NCI-H1930 (cell line): ENCODE measurements around the gene GAN.

Experiments used
- DNase-seq, 2 experiments: peaks; one replicate each; lab custom pipeline; 2025; lab: John Stamatoyannopoulos, UW

GAN gene

GRCh38 chr16:81429045-81429521, 114.3 kb downstream of the GAN start:
- DNase-seq: no peak

GRCh38 chr16:81431554-81432353, 117.0 kb downstream of the GAN start:
- DNase-seq: peak; percentile 36 to 48

- DNase-seq: peak in 1 of 2 experiments; percentile 18
Measured at GRCh38 chr16:81432937-81433557, 118.3 kb downstream of the GAN start.

- no peak for DNase-seq
Measured at GRCh38 chr16:81435103-81435502, 120.3 kb downstream of the GAN start.

- DNase-seq: no peak
Measured at GRCh38 chr16:81435567-81435966, 120.8 kb downstream of the GAN start.

GRCh38 chr16:81436386-81436785, 121.6 kb downstream of the GAN start:
- no peak for DNase-seq

GRCh38 chr16:81437865-81438264, 123.1 kb downstream of the GAN start:
- DNase-seq: no peak
